GM20000 (cell line): ENCODE results near the gene BBS9.
A peak's percentile ranks its signal among the peaks of the same experiment; 100 is the strongest.
"Not testable (repeated sequence)": the region's sequence is repeated elsewhere in the genome, so short reads cannot be mapped to it uniquely, and the experiment has no call there.

Source experiments
- DNase-seq: peaks from one replicate; pipeline ENCODE4 v3.0.0; 2012; ENCODE audit warnings: low spot score
- CTCF ChIP-seq: IDR thresholded peaks from 2 replicates; pipeline ENCODE4 v1.5.1; 2012; ENCODE audit warnings: mild to moderate bottlenecking, control low read depth; ENCODE audit errors: extremely low read depth, missing control alignments

BBS9 gene

GRCh38 chr7:33243319-33243881 is 114.0 kb downstream of the BBS9 start:
- TF ChIP-seq CTCF = no peak
- DNase-seq = peak; percentile 24

GRCh38 chr7:33248671-33249070 is 119.3 kb downstream of the BBS9 start:
- TF ChIP-seq CTCF = no peak
- no peak for DNase-seq

GRCh38 chr7:33250421-33250871 is 121.1 kb downstream of the BBS9 start:
- TF ChIP-seq CTCF = no peak
- no peak for DNase-seq

- TF ChIP-seq CTCF = no peak
- DNase-seq = no peak
These were observed 121.9 kb downstream of the BBS9 start for GRCh38 chr7:33251301-33251700.

GRCh38 chr7:33258491-33258951 is 129.2 kb downstream of the BBS9 start:
- no peak for TF ChIP-seq CTCF
- DNase-seq = no peak

- TF ChIP-seq CTCF = no peak
- no peak for DNase-seq
These were observed 132.2 kb downstream of the BBS9 start for GRCh38 chr7:33261585-33261984.

GRCh38 chr7:33262476-33262875 is 133.1 kb downstream of the BBS9 start:
- no peak for TF ChIP-seq CTCF
- no peak for DNase-seq

- not testable (repeated sequence) for DNase-seq
These were observed 142.5 kb downstream of the BBS9 start for GRCh38 chr7:33271839-33272371.
